Activated naive CD8-positive, alpha-beta T cell treated with anti-CD3 and anti-CD28 coated beads, Interleukin-2, amount 10 ng/mL, durations not matched to agents 7 days and 5 days (primary cell): ENCODE data around the gene SLC6A4. TPM values are rescaled to one million over a fixed set of nuclear protein-coding genes. Genes with fewer than 3 reads are reported as not detected.
"Not testable (repeated sequence)": the region's sequence is repeated elsewhere in the genome, so short reads cannot be mapped to it uniquely, and the experiment has no call there.

Experiments used
- ATAC-seq: fragments of 150-1000 bp; cut with Tn5 transposase; one replicate; pipeline ENCODE4 v1.10.0; 2021; ENCODE audit warnings: low read depth, moderate library complexity
- POLR2A ChIA-PET: fragments of 350-600 bp; sonication (Branson Sonifier 250); formaldehyde crosslinking; loops from one replicate; lab custom pipeline; 2021; ENCODE audit warnings: antibody characterized with exemption; lab: Charles Lee
- DNase-seq: peaks from one replicate; pipeline ENCODE4 v3.0.0; 2021
- H3K27ac Mint-ChIP-seq: one replicate; pipeline ENCODE4 v1.8.0; 2022; ENCODE audit warnings: mild to moderate bottlenecking, mixed read lengths
- H3K27me3 Mint-ChIP-seq: one replicate; pipeline ENCODE4 v1.8.0; 2022; ENCODE audit warnings: mild to moderate bottlenecking, moderate library complexity, mixed read lengths
- H3K36me3 Mint-ChIP-seq: one replicate; pipeline ENCODE4 v1.8.0; 2021; ENCODE audit warnings: mild to moderate bottlenecking, mixed read lengths
- H3K4me1 Mint-ChIP-seq: one replicate; pipeline ENCODE4 v1.8.0; 2021; ENCODE audit warnings: mixed read lengths
- H3K4me3 Mint-ChIP-seq: one replicate; pipeline ENCODE4 v1.8.0; 2022; ENCODE audit warnings: mild to moderate bottlenecking, moderate library complexity, mixed read lengths
- H3K9me3 Mint-ChIP-seq: one replicate; pipeline ENCODE4 v1.8.0; 2021; ENCODE audit warnings: mixed read lengths
- total RNA-seq, 2 experiments: library from RNA; stranded (reverse); gene quantifications; one replicate each; pipeline ENCODE4 v1.2.3, GENCODE V29; 2021

Gene SLC6A4
- total RNA-seq, 2 experiments from 2014 or later, result not detected

- H3K9me3 Mint-ChIP-seq, result no peaks in the 10 kb centered on the region
Measured at GRCh38 chr17:30203471-30203981, 32.0 kb downstream of the SLC6A4 start.

DNA sequence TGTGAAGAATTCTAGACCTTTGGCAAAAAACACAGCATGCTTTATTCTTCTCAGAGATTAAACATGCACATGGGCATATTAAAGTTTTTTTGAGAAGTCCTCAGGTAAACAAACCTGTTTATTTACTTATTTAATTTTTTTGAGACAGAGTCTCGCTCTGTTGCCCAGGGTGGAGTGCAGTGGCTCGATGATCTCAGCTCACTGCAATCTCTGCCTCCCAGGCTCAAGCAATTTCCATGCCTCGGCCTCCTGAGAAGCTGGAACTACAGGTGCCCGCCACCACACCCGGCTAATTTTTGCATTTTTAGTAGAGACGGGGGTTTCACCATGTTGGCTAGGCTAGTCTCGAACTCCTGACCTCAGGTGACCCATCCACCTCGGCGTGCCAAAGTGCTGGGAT lies 34.8 kb downstream of the SLC6A4 start:
- H3K27ac Mint-ChIP-seq, H3K36me3 Mint-ChIP-seq, ATAC-seq, POLR2A ChIA-PET, DNase-seq, H3K9me3 Mint-ChIP-seq, H3K4me1 Mint-ChIP-seq, H3K4me3 Mint-ChIP-seq: not testable (repeated sequence)
- H3K27me3 Mint-ChIP-seq, result peaks cover 11% of the 10 kb centered on the region

More at GRCh38 chr17:30203471-30203981, 32.0 kb downstream of the SLC6A4 start:
- Mint-ChIP-seq H3K4me3 (no peak overlapping the region), H3K4me1 (no peaks in the 10 kb centered on the region), H3K27me3 (peaks cover 20% of the 10 kb centered on the region), H3K36me3 (no peaks in the 10 kb centered on the region), H3K27ac (no peak overlapping the region)
- DNase-seq (no peak), ATAC-seq (no peak)
- POLR2A ChIA-PET, result no interaction called here

DNA sequence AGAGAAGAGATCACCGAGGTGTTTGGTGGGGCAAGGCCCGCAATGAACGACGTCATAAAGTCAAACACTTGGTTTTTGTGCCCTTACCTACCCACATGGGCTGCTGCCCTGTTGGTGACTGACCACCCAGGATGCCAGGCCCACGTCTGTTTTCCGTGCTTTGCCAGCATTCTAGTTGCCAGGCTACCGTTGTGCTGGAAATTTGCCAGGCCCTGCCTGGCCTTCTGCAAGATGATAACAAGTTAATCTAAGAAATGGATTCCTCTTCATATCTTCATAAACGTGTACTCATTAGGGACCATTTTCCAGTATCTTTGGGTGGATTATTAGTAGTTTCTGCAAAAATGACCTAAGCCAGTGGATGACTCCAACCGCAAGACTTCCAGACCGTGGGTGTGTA lies 35.4 kb downstream of the SLC6A4 start:
- Mint-ChIP-seq H3K9me3 (no peaks in the 10 kb centered on the region), H3K4me1 (no peaks in the 10 kb centered on the region), H3K27ac (no peak overlapping the region), H3K4me3 (no peak overlapping the region), H3K36me3 (no peaks in the 10 kb centered on the region), H3K27me3 (peaks cover 11% of the 10 kb centered on the region)
- no peak for DNase-seq
- no peak for ATAC-seq
- POLR2A ChIA-PET, result no interaction called here

GRCh38 chr17:30199600-30199999 lies 35.9 kb downstream of the SLC6A4 start:
- no peak for ATAC-seq
- POLR2A ChIA-PET, result interaction anchor here (1.0 kb wide), 1 partner anchor 37 kb away, joined by 4 read pairs; no protein-coding TSS in a partner anchor
- Mint-ChIP-seq H3K27me3 (peaks cover 14% of the 10 kb centered on the region), H3K9me3 (no peaks in the 10 kb centered on the region), H3K36me3 (no peaks in the 10 kb centered on the region), H3K27ac (no peak overlapping the region), H3K4me1 (no peaks in the 10 kb centered on the region), H3K4me3 (no peak overlapping the region)
- no peak for DNase-seq

DNA sequence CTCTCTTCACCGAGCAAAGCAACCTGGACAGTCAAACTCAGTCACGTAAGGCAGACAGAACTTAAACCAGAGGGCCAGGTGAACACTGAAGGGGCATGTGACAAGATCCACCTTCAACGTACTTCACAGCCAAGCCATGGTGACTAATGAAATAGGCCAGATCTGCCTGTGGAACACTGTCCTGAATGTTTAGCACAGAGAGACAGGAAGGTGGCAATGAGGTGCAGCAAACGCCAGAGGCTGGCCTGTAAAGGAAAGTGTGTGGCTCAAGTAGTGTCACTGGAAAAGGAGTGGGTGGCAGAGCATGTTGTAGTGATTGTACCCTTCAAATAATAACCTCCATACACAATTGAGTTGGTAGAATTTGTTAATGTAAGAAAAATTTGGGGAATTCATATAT lies 38.1 kb downstream of the SLC6A4 start:
- Mint-ChIP-seq H3K27ac (no peak overlapping the region), H3K4me1 (no peaks in the 10 kb centered on the region), H3K36me3 (no peaks in the 10 kb centered on the region), H3K27me3 (peaks cover 13% of the 10 kb centered on the region), H3K9me3 (no peaks in the 10 kb centered on the region), H3K4me3 (no peak overlapping the region)
- ATAC-seq (no peak), DNase-seq (no peak)
- POLR2A ChIA-PET, result no interaction called here

- no peak overlapping the region for H3K27ac Mint-ChIP-seq
- no peaks in the 10 kb centered on the region for H3K36me3 Mint-ChIP-seq
- DNase-seq, result no peak
- no peak for ATAC-seq
- H3K27me3 Mint-ChIP-seq, result peaks cover 14% of the 10 kb centered on the region
- POLR2A ChIA-PET, result no interaction called here
- H3K4me1 Mint-ChIP-seq, result no peaks in the 10 kb centered on the region
- H3K4me3 Mint-ChIP-seq, result no peak overlapping the region
- H3K9me3 Mint-ChIP-seq, result no peaks in the 10 kb centered on the region
Measured at GRCh38 chr17:30196504-30196903, 39.0 kb downstream of the SLC6A4 start.

DNA sequence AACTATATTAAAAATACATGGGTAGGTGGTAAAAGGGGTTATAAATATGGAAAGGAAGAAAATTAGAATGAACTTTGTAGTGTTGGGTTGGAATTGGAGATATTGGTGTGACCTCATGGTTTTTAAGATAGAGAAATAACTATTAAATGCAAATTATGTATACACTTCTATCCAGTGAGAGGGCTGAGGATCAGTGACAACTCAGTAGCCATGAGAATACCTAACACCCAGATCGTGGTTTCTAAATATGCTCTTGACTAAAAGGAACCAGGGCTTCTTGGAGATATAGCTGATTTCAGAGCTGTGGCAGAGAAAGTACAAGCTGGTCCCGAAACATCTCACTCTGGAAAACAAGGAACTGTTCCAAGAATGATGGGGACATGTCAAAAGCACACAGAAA lies 44.4 kb downstream of the SLC6A4 start:
- Mint-ChIP-seq H3K4me1 (peaks cover 1% of the 10 kb centered on the region), H3K36me3 (peaks cover 5% of the 10 kb centered on the region), H3K9me3 (no peaks in the 10 kb centered on the region), H3K27ac (no peak overlapping the region), H3K4me3 (no peak overlapping the region), H3K27me3 (peaks cover 14% of the 10 kb centered on the region)
- ATAC-seq, result no peak
- POLR2A ChIA-PET, result interaction anchor here (0.5 kb wide), 1 partner anchor 383 kb away, joined by 4 read pairs; no protein-coding TSS in a partner anchor
- DNase-seq, result no peak

GRCh38 chr17:30188211-30188939 lies 47.1 kb downstream of the SLC6A4 start:
- POLR2A ChIA-PET, result interaction anchor here (0.5 to 0.6 kb wide), 2 partner anchors 26 to 36 kb away, joined by 3 to 4 read pairs; no protein-coding TSS in a partner anchor
- H3K4me3 Mint-ChIP-seq, result no peak overlapping the region
- peaks cover 3% of the 10 kb centered on the region for H3K27me3 Mint-ChIP-seq
- DNase-seq, result no peak
- no peak for ATAC-seq
- H3K36me3 Mint-ChIP-seq, result peaks cover 21% of the 10 kb centered on the region
- H3K27ac Mint-ChIP-seq, result no peak overlapping the region
- no peaks in the 10 kb centered on the region for H3K9me3 Mint-ChIP-seq
- H3K4me1 Mint-ChIP-seq, result peaks cover 1% of the 10 kb centered on the region

DNA sequence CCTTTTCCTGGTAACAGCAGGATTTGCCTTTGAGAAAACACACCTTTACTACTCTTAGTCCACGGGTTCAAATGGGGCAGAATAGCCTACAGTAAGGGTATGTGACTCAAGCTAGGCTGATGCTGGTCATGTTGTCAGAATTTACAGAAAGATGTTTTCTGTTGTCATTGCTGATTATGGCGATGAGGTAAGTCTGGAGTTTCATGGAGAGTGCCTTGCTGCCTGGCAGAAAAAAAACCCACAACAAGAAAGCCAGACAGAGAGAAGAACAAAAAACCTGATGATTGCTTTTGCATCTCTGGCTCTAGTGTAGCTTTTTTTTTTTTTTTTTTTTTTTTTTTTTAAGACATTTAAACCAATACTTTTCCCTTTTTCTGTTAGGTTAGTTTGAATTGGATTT lies 47.9 kb downstream of the SLC6A4 start:
- Mint-ChIP-seq H3K4me1 (peaks cover 1% of the 10 kb centered on the region), H3K27me3 (peaks cover 2% of the 10 kb centered on the region), H3K4me3 (no peak overlapping the region), H3K36me3 (peaks cover 24% of the 10 kb centered on the region), H3K27ac (no peak overlapping the region), H3K9me3 (no peaks in the 10 kb centered on the region)
- ATAC-seq (no peak), DNase-seq (no peak)
- POLR2A ChIA-PET, result no interaction called here

- peaks cover 26% of the 10 kb centered on the region for H3K36me3 Mint-ChIP-seq
- H3K9me3 Mint-ChIP-seq, result no peaks in the 10 kb centered on the region
- no peak overlapping the region for H3K27ac Mint-ChIP-seq
- peaks cover 1% of the 10 kb centered on the region for H3K4me1 Mint-ChIP-seq
- POLR2A ChIA-PET, result no interaction called here
- H3K4me3 Mint-ChIP-seq, result no peak overlapping the region
- no peaks in the 10 kb centered on the region for H3K27me3 Mint-ChIP-seq
- no peak for ATAC-seq
- DNase-seq, result no peak
Measured at GRCh38 chr17:30186761-30187160, 48.7 kb downstream of the SLC6A4 start.

- Mint-ChIP-seq H3K4me1 (peaks cover 14% of the 10 kb centered on the region), H3K27ac (no peak overlapping the region)
Measured at GRCh38 chr17:30176855-30177254, 58.6 kb downstream of the SLC6A4 start.

GRCh38 chr17:30174556-30174955 lies 60.9 kb downstream of the SLC6A4 start:
- Mint-ChIP-seq H3K9me3 (no peaks in the 10 kb centered on the region), H3K27me3 (no peaks in the 10 kb centered on the region), H3K27ac (no peak overlapping the region), H3K4me1 (peaks cover 18% of the 10 kb centered on the region), H3K4me3 (no peak overlapping the region), H3K36me3 (peaks cover 21% of the 10 kb centered on the region)
- POLR2A ChIA-PET, result no interaction called here
- no peak for DNase-seq
- ATAC-seq, result no peak

More at GRCh38 chr17:30176855-30177254, 58.6 kb downstream of the SLC6A4 start:
- POLR2A ChIA-PET, result no interaction called here
- Mint-ChIP-seq H3K9me3 (no peaks in the 10 kb centered on the region), H3K27me3 (no peaks in the 10 kb centered on the region), H3K4me3 (no peak overlapping the region), H3K36me3 (peaks cover 25% of the 10 kb centered on the region)
- DNase-seq, result no peak
- ATAC-seq, result no peak

GRCh38 chr17:30173649-30174048 lies 61.8 kb downstream of the SLC6A4 start:
- Mint-ChIP-seq H3K4me3 (no peak overlapping the region), H3K36me3 (peaks cover 18% of the 10 kb centered on the region), H3K9me3 (no peaks in the 10 kb centered on the region), H3K27ac (no peak overlapping the region), H3K4me1 (peaks cover 18% of the 10 kb centered on the region), H3K27me3 (no peaks in the 10 kb centered on the region)
- POLR2A ChIA-PET, result no interaction called here
- DNase-seq, result no peak
- ATAC-seq, result peak; percentile 67

GRCh38 chr17:30172560-30172959 lies 62.9 kb downstream of the SLC6A4 start:
- POLR2A ChIA-PET, result no interaction called here
- Mint-ChIP-seq H3K9me3 (no peaks in the 10 kb centered on the region), H3K4me3 (no peak overlapping the region), H3K36me3 (peaks cover 18% of the 10 kb centered on the region), H3K27me3 (no peaks in the 10 kb centered on the region), H3K4me1 (peaks cover 18% of the 10 kb centered on the region), H3K27ac (no peak overlapping the region)
- DNase-seq (no peak), ATAC-seq (no peak)
